ENCODE data around the gene BTRC. TPM values are rescaled to one million over a fixed set of nuclear protein-coding genes. Genes with fewer than 3 reads are reported as not detected.

Gene BTRC
- polyA plus RNA-seq, 1 donor = 29.4 TPM

GRCh38 chr10:101566333-101567164 is 212.6 kb downstream of the BTRC start:
- DNase-seq = peak; percentile 29

DNA sequence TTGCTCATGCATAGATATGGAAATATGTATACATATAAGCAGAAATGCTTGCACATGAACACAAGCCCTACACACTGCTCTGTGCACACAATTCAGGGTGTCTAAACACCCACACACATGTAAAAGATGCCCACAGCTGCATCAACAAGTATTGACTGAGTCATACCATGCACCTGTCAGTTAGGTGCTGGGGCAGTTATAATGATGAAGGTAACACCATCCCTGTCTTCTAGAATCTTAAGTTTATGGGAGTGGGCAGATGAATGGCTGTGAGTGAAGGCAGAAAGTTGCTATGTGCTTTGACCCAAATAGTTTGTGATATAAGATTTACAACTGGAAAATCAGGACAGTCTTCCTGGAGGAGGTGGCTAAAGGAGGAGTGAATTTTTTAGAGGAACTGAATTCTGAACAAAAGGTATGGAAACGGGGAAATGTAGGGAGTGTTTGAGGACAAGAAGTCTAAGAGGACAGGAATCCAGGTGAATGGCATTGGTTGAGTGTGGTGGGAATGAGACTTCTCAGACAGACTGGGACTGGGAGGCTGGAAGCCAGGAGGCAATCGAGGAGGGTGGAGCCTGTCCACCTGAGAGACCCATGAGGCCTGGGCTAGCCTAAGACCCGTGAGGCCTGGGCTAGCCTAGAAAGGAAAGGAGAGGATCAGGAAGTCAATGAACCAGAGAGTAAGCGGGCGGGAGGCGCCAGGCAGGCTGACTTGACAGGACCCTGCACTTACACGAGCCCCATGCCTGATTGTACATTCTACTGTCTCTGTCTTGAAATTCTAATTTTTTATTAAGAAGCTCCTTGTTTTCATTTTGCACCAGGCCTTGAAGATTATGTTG is 213.4 kb downstream of the BTRC start:
- no peak for DNase-seq

- DNase-seq = no peak
These were observed 214.2 kb downstream of the BTRC start for GRCh38 chr10:101568054-101568745.

DNA sequence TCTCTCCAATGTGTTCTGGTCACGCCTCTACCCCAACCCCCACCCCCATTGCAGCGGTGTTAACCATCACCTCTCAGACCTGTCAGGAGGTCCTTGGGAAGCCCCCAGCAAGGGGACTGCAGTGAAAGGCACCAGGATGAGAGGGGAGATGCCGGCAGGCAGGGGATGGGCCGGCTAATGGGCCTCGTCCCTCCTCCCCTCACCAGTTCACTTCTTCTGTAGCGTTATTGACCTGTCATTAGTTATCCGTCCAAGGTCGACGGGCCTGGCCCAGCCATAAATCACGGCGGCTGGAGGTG is 215.3 kb downstream of the BTRC start:
- DNase-seq = no peak

DNA sequence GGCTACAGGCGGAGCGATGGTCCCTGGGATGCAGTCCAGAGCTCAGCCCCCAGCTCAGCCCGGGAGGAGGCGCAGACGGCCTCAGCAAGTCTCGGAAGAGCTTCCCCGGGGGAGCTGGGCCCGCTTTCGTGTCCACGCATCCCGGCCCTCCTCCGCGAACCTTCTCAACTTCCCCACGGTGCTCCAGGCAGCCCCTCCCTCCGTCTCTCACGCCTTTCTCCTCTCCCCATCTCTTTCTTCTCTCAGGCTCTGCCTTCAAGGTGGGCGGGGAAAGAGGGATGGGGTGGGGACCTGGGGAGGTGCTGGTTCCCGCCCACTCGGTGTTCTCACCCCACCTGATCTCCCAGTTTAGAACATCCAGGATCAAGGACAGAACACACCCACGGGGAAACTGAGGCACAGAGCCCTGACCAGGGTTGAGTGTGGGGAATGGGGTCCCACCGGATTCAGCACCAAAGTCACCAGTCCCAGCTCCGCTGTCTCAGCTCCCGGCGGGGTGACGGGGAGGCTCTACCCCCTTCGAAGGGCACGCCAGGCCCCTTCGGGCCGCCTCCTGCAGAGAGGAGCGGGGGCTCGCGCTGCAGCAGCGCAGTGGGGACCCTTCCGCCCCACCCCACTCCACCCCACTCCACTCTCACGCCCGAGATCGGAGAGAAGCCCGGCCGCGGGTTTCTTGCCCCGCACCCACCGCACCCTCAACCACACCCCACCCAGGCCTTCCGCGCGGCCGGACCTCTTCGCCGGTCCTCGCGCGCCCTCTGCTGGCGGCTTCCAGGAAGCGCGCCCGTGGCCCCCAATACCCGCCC is 215.9 kb downstream of the BTRC start:
- DNase-seq = peak; percentile 65

GRCh38 chr10:101570428-101571270 is 216.7 kb downstream of the BTRC start:
- no peak for DNase-seq

- DNase-seq = no peak
These were observed 217.4 kb downstream of the BTRC start for GRCh38 chr10:101571271-101571925.

DNA sequence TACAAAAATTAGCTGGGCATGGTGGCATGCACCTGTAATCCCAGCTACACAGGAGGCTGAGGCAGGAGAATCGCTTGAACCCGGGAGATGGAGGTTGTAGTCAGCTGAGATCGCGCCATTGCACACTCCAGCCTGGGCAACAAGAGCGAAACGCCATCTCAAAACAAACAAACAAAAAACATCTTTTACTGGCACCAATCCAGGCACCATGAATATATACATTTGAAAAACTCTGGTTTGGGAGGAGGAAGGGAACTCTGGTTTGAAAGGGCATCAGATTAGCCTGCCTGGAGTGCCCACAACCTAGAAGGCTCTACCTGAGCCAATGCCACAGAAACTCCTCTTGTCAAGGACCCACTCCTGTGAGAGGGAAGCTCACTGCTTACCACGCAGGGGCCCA is 218.2 kb downstream of the BTRC start:
- no peak for DNase-seq

GRCh38 chr10:101572785-101573184 is 218.8 kb downstream of the BTRC start:
- DNase-seq = no peak

DNA sequence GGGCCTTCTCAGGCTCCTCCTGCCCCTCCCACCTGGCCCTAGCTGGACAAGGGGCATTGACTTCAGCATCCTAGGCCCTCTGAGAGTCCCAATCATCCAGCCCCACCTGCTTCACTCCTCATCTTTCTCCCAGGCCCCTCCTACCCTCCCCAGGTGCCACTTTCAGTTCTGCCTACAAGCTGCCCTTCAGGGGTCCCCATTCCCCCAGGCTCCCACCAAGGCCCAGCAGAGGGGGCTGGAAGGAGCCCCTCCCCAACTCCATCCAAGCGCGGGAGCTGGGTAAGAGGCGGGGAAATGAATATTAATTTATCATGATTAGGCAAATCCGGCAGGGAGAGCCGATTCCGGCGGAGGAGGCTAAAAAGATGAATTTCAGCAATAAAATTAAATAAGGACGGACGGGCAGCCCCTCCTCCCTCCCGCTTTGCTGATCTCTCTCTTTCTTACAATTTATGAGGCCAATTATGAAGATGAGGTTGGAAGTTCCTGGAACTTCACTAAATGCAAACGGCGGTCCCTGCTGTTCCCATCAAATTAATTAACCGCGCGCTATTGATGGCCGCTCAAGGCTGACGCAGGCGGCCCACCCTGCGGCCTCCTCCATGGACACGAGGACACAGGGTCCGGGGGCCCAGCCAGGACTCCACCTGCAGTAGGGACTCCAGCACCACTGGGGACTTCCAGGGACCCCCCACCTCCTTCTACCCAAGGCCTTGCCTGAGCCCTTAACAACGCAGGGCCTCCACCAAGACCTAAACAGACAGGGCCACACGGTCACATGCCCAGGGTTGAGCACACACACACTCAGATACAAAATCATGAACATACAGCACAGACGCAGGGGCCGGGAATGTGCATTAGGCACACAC is 220.2 kb downstream of the BTRC start:
- no peak for DNase-seq

GRCh38 chr10:101575091-101575490 is 221.1 kb downstream of the BTRC start:
- no peak for DNase-seq

DNA sequence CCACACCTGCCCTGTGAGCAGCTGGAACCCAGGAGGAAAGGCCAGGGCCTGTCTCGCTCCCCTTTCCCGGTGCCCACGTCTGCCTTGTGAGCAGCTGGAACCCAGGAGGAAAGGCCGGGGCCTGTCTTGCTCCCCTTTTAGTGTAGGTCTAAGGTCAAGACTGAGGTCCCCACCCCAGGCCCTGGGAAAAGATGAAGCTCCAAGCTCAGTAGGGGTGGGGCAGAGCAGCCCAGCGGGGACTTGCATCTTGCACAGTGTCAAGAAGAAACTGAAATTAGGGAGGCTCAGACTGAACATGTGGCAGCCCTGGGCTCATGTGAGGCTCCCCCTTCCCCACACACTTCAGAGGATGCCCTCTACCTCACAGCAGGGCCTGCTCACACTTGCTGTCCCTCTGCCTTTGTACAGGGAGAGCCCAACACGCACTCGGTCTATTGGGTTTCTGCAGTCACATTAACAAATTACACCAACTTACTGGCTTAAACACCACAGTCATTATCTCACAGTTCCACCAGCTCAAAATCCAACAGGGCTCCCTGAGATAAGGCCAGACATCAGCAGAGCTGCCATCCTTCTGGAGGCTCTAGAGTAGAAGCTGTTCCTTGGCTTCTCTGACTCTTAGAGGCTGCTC is 221.7 kb downstream of the BTRC start:
- no peak for DNase-seq

- DNase-seq = no peak
These were observed 222.4 kb downstream of the BTRC start for GRCh38 chr10:101576211-101576863.

- no peak for DNase-seq
These were observed 223.3 kb downstream of the BTRC start for GRCh38 chr10:101577121-101577871.

DNA sequence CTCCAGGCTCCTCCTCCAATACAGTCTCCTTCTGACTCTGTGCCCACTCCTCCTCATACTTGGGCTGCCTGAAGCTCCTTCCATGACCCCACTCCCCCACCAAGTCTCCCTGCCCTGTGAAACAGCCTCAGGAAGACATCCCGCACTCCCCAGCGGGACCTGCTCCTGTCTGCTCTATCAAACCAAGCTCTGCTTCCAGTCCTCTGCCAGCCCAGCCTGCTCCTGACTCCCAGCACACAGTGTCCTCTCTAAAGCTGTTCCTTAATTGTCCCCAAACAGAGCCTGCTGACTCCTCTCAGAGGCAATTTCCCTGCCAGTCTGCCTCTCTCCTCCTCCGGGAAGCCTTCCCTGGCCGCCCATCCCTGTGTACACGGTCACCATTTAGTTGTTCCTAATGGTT is 224.2 kb downstream of the BTRC start:
- DNase-seq = no peak

- no peak for DNase-seq
These were observed 225.0 kb downstream of the BTRC start for GRCh38 chr10:101578803-101579515.

- DNase-seq = no peak
These were observed 225.5 kb downstream of the BTRC start for GRCh38 chr10:101579516-101579870.
